HCEC 1CT (cell line): ENCODE results near the gene BICDL1.
A peak's percentile ranks its signal among the peaks of the same experiment; 100 is the strongest.

Source experiments
- DNase-seq: peaks from one replicate; pipeline ENCODE4 v3.0.0-alpha.2; 2017

Gene BICDL1

GRCh38 chr12:120055231-120056000 is 66.4 kb downstream of the BICDL1 start:
- DNase-seq: no peak

- no peak for DNase-seq
Measured at GRCh38 chr12:120056739-120057138, 67.7 kb downstream of the BICDL1 start.

- DNase-seq: no peak
Measured at GRCh38 chr12:120060196-120060595, 71.2 kb downstream of the BICDL1 start.

- no peak for DNase-seq
Measured at GRCh38 chr12:120060717-120061116, 71.7 kb downstream of the BICDL1 start.

GRCh38 chr12:120061575-120062214 is 72.7 kb downstream of the BICDL1 start:
- DNase-seq: no peak

- peak; percentile 8 for DNase-seq
Measured at GRCh38 chr12:120062976-120063579, 74.0 kb downstream of the BICDL1 start.

- DNase-seq: no peak
Measured at GRCh38 chr12:120064054-120064940, 75.3 kb downstream of the BICDL1 start.

- no peak for DNase-seq
Measured at GRCh38 chr12:120065472-120065871, 76.4 kb downstream of the BICDL1 start.

- no peak for DNase-seq
Measured at GRCh38 chr12:120066341-120066740, 77.3 kb downstream of the BICDL1 start.

- no peak for DNase-seq
Measured at GRCh38 chr12:120067084-120067869, 78.2 kb downstream of the BICDL1 start.

GRCh38 chr12:120067901-120068300 is 78.9 kb downstream of the BICDL1 start:
- DNase-seq: no peak

GRCh38 chr12:120069278-120069677 is 80.2 kb downstream of the BICDL1 start:
- no peak for DNase-seq

GRCh38 chr12:120071493-120072020 is 82.5 kb downstream of the BICDL1 start:
- DNase-seq: no peak

GRCh38 chr12:120072472-120073249 is 83.6 kb downstream of the BICDL1 start:
- no peak for DNase-seq

GRCh38 chr12:120075034-120075616 is 86.1 kb downstream of the BICDL1 start:
- no peak for DNase-seq

GRCh38 chr12:120076651-120077050 is 87.6 kb downstream of the BICDL1 start:
- DNase-seq: no peak

- no peak for DNase-seq
Measured at GRCh38 chr12:120077260-120077659, 88.2 kb downstream of the BICDL1 start.

GRCh38 chr12:120078868-120079267 is 89.8 kb downstream of the BICDL1 start:
- DNase-seq: no peak

GRCh38 chr12:120079411-120080400 is 90.7 kb downstream of the BICDL1 start:
- DNase-seq: no peak
